ENCODE results near the gene RAB7A. TPM values are rescaled to one million over a fixed set of nuclear protein-coding genes. Genes with fewer than 3 reads are reported as not detected.

Gene RAB7A
- total and polyA plus RNA-seq, 2 of the 8 experiments (the other 6 are each of a cell fraction or from before 2014, with no cell fraction given), result 179 to 195 TPM

- Histone ChIP-seq H4K91ac (replicated peaks; ENCODE audit: insufficient read length, low read length) (no peak overlapping the region), H2BK15ac (ENCODE audit: low read length) (no peak overlapping the region), H4K5ac (ENCODE audit: insufficient read length, low read depth, low read length) (no peak overlapping the region), H3K27ac (ENCODE audit: low read depth, low read length) (no peak overlapping the region), H3K23ac (ENCODE audit: insufficient read length) (no peak overlapping the region), H3K18ac (ENCODE audit: extremely low read depth, low read length) (no peak overlapping the region), H3K23me2 (ENCODE audit: low read depth, low read length) (no peaks in the 10 kb centered on the region), H2BK120ac (replicated peaks; ENCODE audit: low read depth, low read length) (no peak overlapping the region), H3K79me1 (ENCODE audit: low read depth, low read length) (peaks cover 5% of the 10 kb centered on the region; the same call in 1 of the 2 replicates), H3K4ac (replicated peaks; ENCODE audit: insufficient read length, low read depth, low read length) (no peak overlapping the region), H2AK5ac (ENCODE audit: low read depth, low read length) (no peak overlapping the region), H3K4me1 (replicated peaks in 1 of 4; ENCODE audit: control insufficient read depth in 3 of 4, insufficient read depth in 4 of 4, low read length in 3 of 4) (peaks cover 0 to 1% (median 0%) of the 10 kb centered on the region in 4 experiments; a peak in 2 of 7 replicates), H3K4me3 (ENCODE audit: extremely low read depth in 1 of 4, insufficient read depth in 2 of 4, low read depth in 3 of 4, low read length in 4 of 4) (no peak overlapping the region), H3K79me2 (ENCODE audit: control insufficient read depth in 1 of 2, insufficient read depth in 2 of 2, low read length in 2 of 2) (peaks cover 6 to 51% of the 10 kb centered on the region in 2 experiments; a peak in 3 of 4 replicates), H3K27me3 (replicated peaks in 1 of 4; ENCODE audit: control insufficient read depth in 3 of 4, extremely low read depth in 1 of 4, insufficient read depth in 3 of 4, low read length in 3 of 4) (no peaks in the 10 kb centered on the region), H3K9me3 (ENCODE audit: insufficient read depth in 2 of 2, low read depth in 1 of 2, low read length in 1 of 2) (no peaks in the 10 kb centered on the region), H2BK20ac (ENCODE audit: low read length) (no peak overlapping the region), H2BK12ac (ENCODE audit: low read depth, low read length) (no peak overlapping the region), H3K56ac (replicated peaks; ENCODE audit: insufficient read length, low read depth, low read length) (no peak overlapping the region), H3K9ac (replicated peaks in 1 of 4; ENCODE audit: extremely low read depth in 1 of 4, low read depth in 3 of 4, low read length in 3 of 4) (no peak overlapping the region), H3K14ac (ENCODE audit: insufficient read length) (no peak overlapping the region), H2BK5ac (ENCODE audit: low read depth, low read length) (no peak overlapping the region), H2AFZ (ENCODE audit: low read length) (no peak overlapping the region), H3K36me3 (ENCODE audit: control insufficient read depth in 2 of 4, insufficient read depth in 4 of 4, low read length in 3 of 4) (peaks cover 12 to 40% (median 29%) of the 10 kb centered on the region in 4 experiments), H4K8ac (ENCODE audit: extremely low read depth, insufficient read depth, low read length) (no peak overlapping the region), H3K4me2 (ENCODE audit: insufficient read depth in 1 of 2, low read depth in 2 of 2, low read length in 2 of 2) (no peak overlapping the region), H4K20me1 (replicated peaks in 1 of 2; ENCODE audit: control insufficient read depth in 1 of 2, insufficient read depth in 2 of 2, low read length in 2 of 2) (peaks cover 7 to 22% of the 10 kb centered on the region in 2 experiments)
- CTCF ChIA-PET (ENCODE audit: partially characterized antibody), result interaction anchor here (0.6 to 5.7 kb wide), 33 partner anchors 8 to 1512 kb away, joined by 3 to 64 read pairs (median 5); partner anchors contain the start of gene RPN1
- POLR2A ChIA-PET (ENCODE audit: partially characterized antibody), result interaction anchor here (0.6 to 1.9 kb wide), 7 partner anchors 14 to 114 kb away, joined by 3 to 13 read pairs (median 3); no protein-coding TSS in a partner anchor
- 69% methylated on average over 8 of the region's 8 CpGs; no CpG with 5 or more reads in 1 of the 2 experiments for WGBS, 2 experiments (ENCODE audit: extremely low coverage in 1 of 2, insufficient coverage in 1 of 2, insufficient read length in 1 of 2, insufficient replicate concordance in 2 of 2, low coverage in 1 of 2, low lambda C conversion rate in 2 of 2, missing lambda C conversion rate in 1 of 2)
- FAIRE-seq (peak; percentile 93), DNase-seq (ENCODE audit: low read depth in 1 of 2, low spot score in 2 of 2) (peak; percentile 17 to 72)
- TF ChIP-seq RAD21 (IDR thresholded peaks at IDR 0.05 in 1 of 2, conservative IDR thresholded peaks at IDR 0.05 in 1 of 2; ENCODE audit: low read depth in 2 of 2, low read length in 2 of 2), result peak; percentile 78 to 84
- TF ChIP-seq, protein P1, sequence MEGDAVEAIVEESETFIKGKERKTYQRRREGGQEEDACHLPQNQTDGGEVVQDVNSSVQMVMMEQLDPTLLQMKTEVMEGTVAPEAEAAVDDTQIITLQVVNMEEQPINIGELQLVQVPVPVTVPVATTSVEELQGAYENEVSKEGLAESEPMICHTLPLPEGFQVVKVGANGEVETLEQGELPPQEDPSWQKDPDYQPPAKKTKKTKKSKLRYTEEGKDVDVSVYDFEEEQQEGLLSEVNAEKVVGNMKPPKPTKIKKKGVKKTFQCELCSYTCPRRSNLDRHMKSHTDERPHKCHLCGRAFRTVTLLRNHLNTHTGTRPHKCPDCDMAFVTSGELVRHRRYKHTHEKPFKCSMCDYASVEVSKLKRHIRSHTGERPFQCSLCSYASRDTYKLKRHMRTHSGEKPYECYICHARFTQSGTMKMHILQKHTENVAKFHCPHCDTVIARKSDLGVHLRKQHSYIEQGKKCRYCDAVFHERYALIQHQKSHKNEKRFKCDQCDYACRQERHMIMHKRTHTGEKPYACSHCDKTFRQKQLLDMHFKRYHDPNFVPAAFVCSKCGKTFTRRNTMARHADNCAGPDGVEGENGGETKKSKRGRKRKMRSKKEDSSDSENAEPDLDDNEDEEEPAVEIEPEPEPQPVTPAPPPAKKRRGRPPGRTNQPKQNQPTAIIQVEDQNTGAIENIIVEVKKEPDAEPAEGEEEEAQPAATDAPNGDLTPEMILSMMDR (IDR thresholded peaks at IDR 0.05; ENCODE audit: control extremely low read depth in 1 of 3, insufficient read depth in 1 of 3, low read depth in 1 of 3, low read length in 3 of 3), result peak; percentile 61 to 91 (median 77)
- no peak for TF ChIP-seq GABPA (IDR thresholded peaks at IDR 0.05; ENCODE audit: borderline replicate concordance, insufficient read depth, low read length)
- no peak for TF ChIP-seq E2F6 (IDR thresholded peaks at IDR 0.05)
- TF ChIP-seq, protein P2, sequence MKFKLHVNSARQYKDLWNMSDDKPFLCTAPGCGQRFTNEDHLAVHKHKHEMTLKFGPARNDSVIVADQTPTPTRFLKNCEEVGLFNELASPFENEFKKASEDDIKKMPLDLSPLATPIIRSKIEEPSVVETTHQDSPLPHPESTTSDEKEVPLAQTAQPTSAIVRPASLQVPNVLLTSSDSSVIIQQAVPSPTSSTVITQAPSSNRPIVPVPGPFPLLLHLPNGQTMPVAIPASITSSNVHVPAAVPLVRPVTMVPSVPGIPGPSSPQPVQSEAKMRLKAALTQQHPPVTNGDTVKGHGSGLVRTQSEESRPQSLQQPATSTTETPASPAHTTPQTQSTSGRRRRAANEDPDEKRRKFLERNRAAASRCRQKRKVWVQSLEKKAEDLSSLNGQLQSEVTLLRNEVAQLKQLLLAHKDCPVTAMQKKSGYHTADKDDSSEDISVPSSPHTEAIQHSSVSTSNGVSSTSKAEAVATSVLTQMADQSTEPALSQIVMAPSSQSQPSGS (IDR thresholded peaks at IDR 0.05; ENCODE audit: low read length), result no peak
These were observed 69.0 kb downstream of the RAB7A start for GRCh38 chr3:128794770-128795649.

Data from H1 (cell line).